H9 (cell line): ENCODE results near the gene H19. TPM values are rescaled to one million over a fixed set of nuclear protein-coding genes. Genes with fewer than 3 reads are reported as not detected.

Experiments used
- DNase-seq: peaks from one replicate; pipeline ENCODE4 v3.0.0-alpha.2; 2017
- H2AFZ ChIP-seq: one replicate; pipeline ENCODE4 v1.6.1; 2013; ENCODE audit warnings: mild to moderate bottlenecking, low read length, control low read depth, moderate library complexity
- H2AK5ac ChIP-seq: 2 replicates; pipeline ENCODE4 v1.6.1; 2013; ENCODE audit warnings: low read length, control low read depth, mixed read lengths; ENCODE audit not compliant: insufficient read length
- H2BK120ac ChIP-seq: one replicate; pipeline ENCODE4 v1.6.1; 2013; ENCODE audit warnings: low read depth, mild to moderate bottlenecking, low read length, control low read depth, inconsistent platforms; ENCODE audit not compliant: poor library complexity, severe bottlenecking
- H2BK12ac ChIP-seq: 2 replicates; pipeline ENCODE4 v1.6.1; 2013; ENCODE audit warnings: low read length, control low read depth, mixed read lengths, low read depth; ENCODE audit not compliant: insufficient read length
- H2BK15ac ChIP-seq: 2 replicates; pipeline ENCODE4 v1.6.1; 2013; ENCODE audit warnings: low read depth, low read length, control low read depth
- H2BK20ac ChIP-seq: one replicate; pipeline ENCODE4 v1.6.1; 2013; ENCODE audit warnings: low read depth, mild to moderate bottlenecking, low read length, control low read depth, inconsistent platforms; ENCODE audit not compliant: poor library complexity, severe bottlenecking
- H2BK5ac ChIP-seq: 2 replicates; pipeline ENCODE4 v1.6.1; 2013; ENCODE audit warnings: low read length, control low read depth, mixed read lengths; ENCODE audit not compliant: insufficient read length
- H3K14ac ChIP-seq: 2 replicates; pipeline ENCODE4 v1.6.1; 2013; ENCODE audit warnings: low read length, control low read depth; ENCODE audit not compliant: insufficient read depth
- H3K18ac ChIP-seq: 2 replicates; pipeline ENCODE4 v1.6.1; 2013; ENCODE audit warnings: low read depth, mild to moderate bottlenecking, mixed read lengths, low read length, control low read depth; ENCODE audit not compliant: insufficient read length
- H3K23ac ChIP-seq: 2 replicates; pipeline ENCODE4 v1.6.1; 2013; ENCODE audit warnings: low read length, control low read depth, mixed read lengths, low read depth; ENCODE audit not compliant: insufficient read length
- H3K23me2 ChIP-seq: 2 replicates; pipeline ENCODE4 v1.6.1; 2013; ENCODE audit warnings: low read depth, mild to moderate bottlenecking, mixed read lengths, low read length, control low read depth; ENCODE audit not compliant: insufficient read length, poor library complexity, severe bottlenecking
- H3K27ac ChIP-seq: 2 replicates; pipeline ENCODE4 v1.5.1; 2013; ENCODE audit warnings: low read length, control low read depth, mixed read lengths, low read depth; ENCODE audit not compliant: insufficient read length
- H3K27me3 ChIP-seq: 2 replicates; pipeline ENCODE4 v1.6.1; 2013; ENCODE audit warnings: low read length, control low read depth, inconsistent platforms; ENCODE audit not compliant: insufficient read depth
- H3K4ac ChIP-seq: 2 replicates; pipeline ENCODE4 v1.6.1; 2013; ENCODE audit warnings: low read depth, mild to moderate bottlenecking, control low read depth, inconsistent platforms, low read length, moderate library complexity
- H3K4me1 ChIP-seq: 2 replicates; pipeline ENCODE4 v1.6.1; 2013; ENCODE audit warnings: low read length, control low read depth, inconsistent platforms; ENCODE audit not compliant: insufficient read depth
- H3K4me2 ChIP-seq: 2 replicates; pipeline ENCODE4 v1.6.1; 2013; ENCODE audit warnings: low read length, control low read depth, mixed read lengths; ENCODE audit not compliant: insufficient read length, insufficient read depth
- H3K56ac ChIP-seq: 2 replicates; pipeline ENCODE4 v1.6.1; 2013; ENCODE audit warnings: low read depth, mild to moderate bottlenecking, mixed read lengths, low read length, control low read depth; ENCODE audit not compliant: insufficient read length
- H3K79me1 ChIP-seq: 2 replicates; pipeline ENCODE4 v1.6.1; 2013; ENCODE audit warnings: low read depth, mild to moderate bottlenecking, moderate library complexity, low read length, control low read depth, inconsistent platforms; ENCODE audit not compliant: insufficient read depth, poor library complexity, severe bottlenecking
- H3K79me2 ChIP-seq: 2 replicates; pipeline ENCODE4 v1.6.1; 2013; ENCODE audit warnings: low read length, control low read depth, inconsistent platforms; ENCODE audit not compliant: insufficient read depth
- H3K9ac ChIP-seq: 2 replicates; pipeline ENCODE4 v1.6.1; 2013; ENCODE audit warnings: low read length, control low read depth, mixed read lengths; ENCODE audit not compliant: insufficient read length; ENCODE audit errors: extremely low read depth
- H3K9me3 ChIP-seq: one replicate; pipeline ENCODE4 v1.6.1; 2013; ENCODE audit warnings: low read depth, low read length, inconsistent platforms; ENCODE audit not compliant: control insufficient read depth
- H3T11ph ChIP-seq: one replicate; pipeline ENCODE4 v1.6.1; 2013; ENCODE audit warnings: mild to moderate bottlenecking, low read length, control low read depth, inconsistent platforms
- H4K20me1 ChIP-seq: one replicate; pipeline ENCODE4 v1.6.1; 2013; ENCODE audit not compliant: control insufficient read depth, insufficient read length, insufficient read depth
- H4K5ac ChIP-seq: 2 replicates; pipeline ENCODE4 v1.6.1; 2013; ENCODE audit warnings: low read depth, mild to moderate bottlenecking, mixed read lengths, low read length, control low read depth; ENCODE audit not compliant: insufficient read length
- H4K8ac ChIP-seq: replicated peaks from 2 replicates; pipeline ENCODE4 v1.6.1; 2013; ENCODE audit warnings: low read length, control low read depth, mixed read lengths, low read depth; ENCODE audit not compliant: insufficient read length
- H4K91ac ChIP-seq: 2 replicates; pipeline ENCODE4 v1.6.1; 2013; ENCODE audit warnings: low read depth, mild to moderate bottlenecking, moderate library complexity, mixed read lengths, low read length, control low read depth; ENCODE audit not compliant: insufficient read length
- H3K27ac Mint-ChIP-seq, 3 experiments: 2 replicates in 2 of 3; 3 replicates in 1 of 3; pipeline ENCODE4 v1.8.0; 2020 to 2021; ENCODE audit warnings: mixed read lengths in 3 of 3, mild to moderate bottlenecking in 1 of 3, moderate library complexity in 1 of 3
- H3K27me3 Mint-ChIP-seq: 2 replicates; pipeline ENCODE4 v1.8.0; 2021; ENCODE audit warnings: low read depth, mild to moderate bottlenecking, moderate library complexity, mixed read lengths
- H3K36me3 Mint-ChIP-seq, 3 experiments: 2 replicates in 2 of 3; 3 replicates in 1 of 3; pipeline ENCODE4 v1.8.0; 2020 to 2021; ENCODE audit warnings: low read depth in 3 of 3, mixed read lengths in 3 of 3; ENCODE audit not compliant: insufficient read depth in 1 of 3
- H3K4me1 Mint-ChIP-seq, 2 experiments: 2 replicates each; pipeline ENCODE4 v1.8.0; 2020; ENCODE audit warnings: mixed read lengths in 2 of 2
- H3K4me3 Mint-ChIP-seq, 2 experiments: 2 replicates in 1 of 2; 3 replicates in 1 of 2; pipeline ENCODE4 v1.8.0; 2020 to 2021; ENCODE audit warnings: mild to moderate bottlenecking in 2 of 2, mixed read lengths in 2 of 2, moderate library complexity in 1 of 2
- H3K9me3 Mint-ChIP-seq, 2 experiments: 2 replicates in 1 of 2; 3 replicates in 1 of 2; pipeline ENCODE4 v1.8.0; 2020; ENCODE audit warnings: mild to moderate bottlenecking in 2 of 2, mixed read lengths in 2 of 2, moderate library complexity in 1 of 2
- WGBS: extraction: QIAGEN DNeasy Blood & Tissue Kit; methylation state at CpG from one replicate; pipeline ENCODE4 v1.1.7; 2013; ENCODE audit warnings: missing lambda C conversion rate, low lambda C conversion rate, mixed read lengths; ENCODE audit not compliant: insufficient read length; ENCODE audit errors: extremely low coverage; 5-methylcytosine and 5-hydroxymethylcytosine counted together
- total RNA-seq: library from RNA; stranded (reverse); gene quantifications from 2 replicates; pipeline ENCODE4 v1.2.1, GENCODE V29; 2021
- TF ChIP-seq, protein P1 (sequence below): fragments of 200-600 bp; sonication (generic); conservative IDR thresholded peaks from 3 replicates; pipeline ENCODE4 v1.8.0; 2021; ENCODE audit warnings: antibody characterized with exemption, mild to moderate bottlenecking

The H19 gene
- total RNA-seq, 1 experiment from 2014 or later = 10.7 TPM

DNA sequence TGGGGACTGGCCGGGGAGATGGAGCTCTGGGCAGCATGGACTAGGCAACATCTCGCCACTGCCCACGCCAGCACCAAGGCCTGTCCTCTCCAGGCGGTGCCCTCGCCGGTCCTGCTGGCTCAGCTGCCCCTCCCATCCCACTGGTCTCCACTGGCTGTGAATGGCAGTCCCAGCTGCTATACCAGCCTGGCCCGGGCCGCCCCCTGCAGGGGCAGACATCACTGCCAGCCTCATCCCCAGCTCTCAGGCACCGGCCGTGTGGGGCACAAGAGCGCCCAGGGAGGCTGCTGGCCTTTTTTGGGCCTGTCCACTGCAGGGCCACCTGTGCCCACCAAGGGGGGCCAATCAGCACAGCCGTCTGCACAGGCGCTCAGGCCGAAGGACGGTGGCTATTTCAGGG is 30.1 kb upstream of the H19 start:
- TF ChIP-seq, protein P1, sequence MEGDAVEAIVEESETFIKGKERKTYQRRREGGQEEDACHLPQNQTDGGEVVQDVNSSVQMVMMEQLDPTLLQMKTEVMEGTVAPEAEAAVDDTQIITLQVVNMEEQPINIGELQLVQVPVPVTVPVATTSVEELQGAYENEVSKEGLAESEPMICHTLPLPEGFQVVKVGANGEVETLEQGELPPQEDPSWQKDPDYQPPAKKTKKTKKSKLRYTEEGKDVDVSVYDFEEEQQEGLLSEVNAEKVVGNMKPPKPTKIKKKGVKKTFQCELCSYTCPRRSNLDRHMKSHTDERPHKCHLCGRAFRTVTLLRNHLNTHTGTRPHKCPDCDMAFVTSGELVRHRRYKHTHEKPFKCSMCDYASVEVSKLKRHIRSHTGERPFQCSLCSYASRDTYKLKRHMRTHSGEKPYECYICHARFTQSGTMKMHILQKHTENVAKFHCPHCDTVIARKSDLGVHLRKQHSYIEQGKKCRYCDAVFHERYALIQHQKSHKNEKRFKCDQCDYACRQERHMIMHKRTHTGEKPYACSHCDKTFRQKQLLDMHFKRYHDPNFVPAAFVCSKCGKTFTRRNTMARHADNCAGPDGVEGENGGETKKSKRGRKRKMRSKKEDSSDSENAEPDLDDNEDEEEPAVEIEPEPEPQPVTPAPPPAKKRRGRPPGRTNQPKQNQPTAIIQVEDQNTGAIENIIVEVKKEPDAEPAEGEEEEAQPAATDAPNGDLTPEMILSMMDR = no peak
- Histone ChIP-seq H3K23me2 (no peaks in the 10 kb centered on the region), H3K23ac (no peak overlapping the region), H2AK5ac (no peak overlapping the region), H3K27me3 (no peaks in the 10 kb centered on the region), H4K91ac (no peak overlapping the region), H2AFZ (no peak overlapping the region), H3K18ac (no peak overlapping the region), H3K4me1 (no peaks in the 10 kb centered on the region), H4K8ac (no peak overlapping the region), H2BK5ac (no peak overlapping the region), H3K27ac (no peak overlapping the region), H3K79me1 (no peaks in the 10 kb centered on the region), H3K4ac (no peak overlapping the region), H3K14ac (no peak overlapping the region), H4K20me1 (no peaks in the 10 kb centered on the region), H2BK15ac (no peak overlapping the region), H3K56ac (no peak overlapping the region), H3T11ph (no peak overlapping the region), H3K9ac (no peak overlapping the region), H2BK20ac (no peak overlapping the region), H3K79me2 (no peaks in the 10 kb centered on the region), H4K5ac (no peak overlapping the region), H3K4me2 (no peak overlapping the region), H3K9me3 (no peaks in the 10 kb centered on the region), H2BK120ac (no peak overlapping the region), H2BK12ac (no peak overlapping the region)
- Mint-ChIP-seq H3K27ac (no peak overlapping the region), H3K36me3 (no peaks in the 10 kb centered on the region), H3K4me3 (no peak overlapping the region), H3K27me3 (no peaks in the 10 kb centered on the region), H3K9me3 (no peaks in the 10 kb centered on the region), H3K4me1 (no peaks in the 10 kb centered on the region)
- no CpG with 5 or more reads among the region's 15 CpGs for WGBS
- no peak for DNase-seq
